Keratinocyte (primary cell): ENCODE data around the gene EBF4. TPM values are rescaled to one million over a fixed set of nuclear protein-coding genes. Genes with fewer than 3 reads are reported as not detected.

Experiments
- DNase-seq: peaks from one replicate; pipeline ENCODE4 v3.0.0-alpha.2; 2011; ENCODE audit warnings: low read depth, missing footprints, low spot score
- FAIRE-seq: peaks from 2 replicates; lab custom pipeline; 2011; peaks lifted over from hg19 to GRCh38; lab: Jason Lieb, UNC
- H2AFZ ChIP-seq: 2 replicates; pipeline ENCODE4 v1.6.0; 2012; ENCODE audit warnings: low read length, control low read depth, inconsistent platforms; ENCODE audit not compliant: control insufficient read depth
- H3K27ac ChIP-seq: 2 replicates; pipeline ENCODE4 v1.5.1; 2011; ENCODE audit warnings: low read length; ENCODE audit not compliant: control insufficient read depth, insufficient read depth
- H3K27me3 ChIP-seq: 3 replicates; pipeline ENCODE4 v1.6.0; 2011; ENCODE audit warnings: low read length; ENCODE audit not compliant: control insufficient read depth, insufficient read depth; ENCODE audit errors: extremely low read depth
- H3K36me3 ChIP-seq, 2 experiments: 2 replicates in 1 of 2; 3 replicates in 1 of 2; pipeline ENCODE4 v1.5.1; 2011; ENCODE audit warnings: low read length in 2 of 2, mild to moderate bottlenecking in 1 of 2; ENCODE audit not compliant: control insufficient read depth in 2 of 2, insufficient read depth in 2 of 2; ENCODE audit errors: extremely low read depth in 1 of 2
- H3K4me1 ChIP-seq: 3 replicates; pipeline ENCODE4 v1.5.1; 2011; ENCODE audit warnings: low read length; ENCODE audit not compliant: control insufficient read depth, insufficient read depth; ENCODE audit errors: extremely low read depth
- H3K4me2 ChIP-seq: 3 replicates; pipeline ENCODE4 v1.6.0; 2011; ENCODE audit warnings: low read depth, low read length; ENCODE audit not compliant: control insufficient read depth, insufficient read depth; ENCODE audit errors: extremely low read depth
- H3K4me3 ChIP-seq, 3 experiments: fragments of 200-600 bp in 1 of 3; sonication (generic) in 1 of 3; 2 replicates in 2 of 3; 3 replicates in 1 of 3; pipeline ENCODE4 v1.5.1; 2011 to 2016; ENCODE audit warnings: low read length in 3 of 3, mild to moderate bottlenecking in 3 of 3, control low read depth in 2 of 3, inconsistent platforms in 1 of 3, low read depth in 1 of 3, mixed read lengths in 1 of 3, mixed run types in 1 of 3, moderate library complexity in 1 of 3; ENCODE audit not compliant: control insufficient read depth in 2 of 3, insufficient read depth in 2 of 3; ENCODE audit errors: extremely low read depth in 1 of 3
- H3K79me2 ChIP-seq: 2 replicates; pipeline ENCODE4 v1.6.0; 2012; ENCODE audit warnings: low read length; ENCODE audit not compliant: control insufficient read depth, insufficient read depth
- H3K9ac ChIP-seq: 3 replicates; pipeline ENCODE4 v1.6.0; 2011; ENCODE audit warnings: low read length; ENCODE audit not compliant: control insufficient read depth, insufficient read depth; ENCODE audit errors: extremely low read depth
- H3K9me1 ChIP-seq: 3 replicates; pipeline ENCODE4 v1.6.0; 2011; ENCODE audit warnings: low read length; ENCODE audit not compliant: control insufficient read depth, insufficient read depth; ENCODE audit errors: extremely low read depth
- H3K9me3 ChIP-seq: 2 replicates; pipeline ENCODE4 v1.5.1; 2012; ENCODE audit warnings: low read depth, low read length; ENCODE audit not compliant: control insufficient read depth
- H4K20me1 ChIP-seq: 3 replicates; pipeline ENCODE4 v1.6.0; 2011; ENCODE audit warnings: low read length; ENCODE audit not compliant: control insufficient read depth, insufficient read depth; ENCODE audit errors: extremely low read depth
- EZH2 ChIP-seq: IDR thresholded peaks from one replicate; pipeline ENCODE4 v1.6.1; 2012; ENCODE audit warnings: inconsistent platforms, mild to moderate bottlenecking, low read length, moderate library complexity
- dilution Hi-C: fragments of 300-500 bp; cut with MboI; formaldehyde crosslinking; loops from one replicate; pipeline ENCODE4 v1.7.0; 2020; ENCODE audit warnings: low sequenced_read_pairs; ENCODE audit not compliant: extremely low pct_ligation_motif_present
- polyA plus RNA-seq, 5 experiments: library from polyadenylated mRNA; depleted of rRNA in 3 of 5; stranded (reverse) in 3 of 5; stranded (forward) in 1 of 5; unstranded in 1 of 5; fragments of >200 nt; gene quantifications; 1 replicate in 1 of 5; 2 replicates in 3 of 5; 3 replicates in 1 of 5; pipeline versions ENCODE4 v1.2.1 to v1.2.3, GENCODE V29; 2011 to 2012; ENCODE audit warnings: missing spikeins in 2 of 5, low read depth in 1 of 5, low replicate concordance in 1 of 5
- TF ChIP-seq, protein P1 (sequence below), 3 experiments: IDR thresholded peaks in 1 of 3; conservative IDR thresholded peaks in 1 of 3; optimal IDR thresholded peaks in 1 of 3; 2 replicates in 2 of 3; 3 replicates in 1 of 3; pipeline versions ENCODE3 to v1.5.1; 2011; ENCODE audit warnings: low read length in 3 of 3, mild to moderate bottlenecking in 3 of 3, moderate library complexity in 2 of 3, control low read depth in 1 of 3, inconsistent platforms in 1 of 3; ENCODE audit not compliant: insufficient read depth in 2 of 3; ENCODE audit errors: extremely low read depth in 1 of 3

EBF4 gene
- polyA plus RNA-seq, 1 donor (not counting 4 experiments of a cell fraction or from before 2014, with no cell fraction given), result not detected

DNA sequence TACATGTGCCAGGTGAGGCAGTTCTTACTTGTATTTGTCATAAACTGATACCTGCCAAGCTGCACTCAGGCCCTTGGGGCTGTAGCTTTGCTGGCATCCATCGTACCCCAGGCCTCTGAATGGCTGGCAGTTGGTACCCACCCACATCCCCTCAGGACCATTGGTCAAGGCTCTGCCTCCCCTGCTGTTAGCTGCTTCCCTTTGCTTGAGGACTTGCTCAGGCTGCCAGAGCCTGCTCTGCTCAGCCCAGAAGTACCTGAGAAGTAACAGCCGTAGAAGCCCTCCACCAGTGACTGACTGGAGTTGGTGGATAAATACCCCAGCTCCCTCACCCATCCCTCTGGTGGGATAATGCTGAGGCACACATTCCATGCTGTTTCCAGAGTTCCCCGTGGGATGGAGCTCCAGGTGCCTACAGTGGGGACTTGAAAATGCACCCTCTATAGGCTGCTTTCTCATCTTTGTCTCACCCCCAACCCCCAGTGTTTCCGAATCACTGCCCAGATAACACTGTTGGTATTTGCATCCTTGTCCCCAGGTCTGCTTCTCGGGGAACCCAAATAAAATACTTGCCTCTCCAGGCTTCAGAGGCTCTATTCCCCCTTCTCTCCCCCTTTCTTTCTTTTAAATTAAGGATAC is 7.3 kb downstream of the EBF4 start:
- FAIRE-seq, result no peak
- TF ChIP-seq EZH2, result no peak
- TF ChIP-seq, protein P1, sequence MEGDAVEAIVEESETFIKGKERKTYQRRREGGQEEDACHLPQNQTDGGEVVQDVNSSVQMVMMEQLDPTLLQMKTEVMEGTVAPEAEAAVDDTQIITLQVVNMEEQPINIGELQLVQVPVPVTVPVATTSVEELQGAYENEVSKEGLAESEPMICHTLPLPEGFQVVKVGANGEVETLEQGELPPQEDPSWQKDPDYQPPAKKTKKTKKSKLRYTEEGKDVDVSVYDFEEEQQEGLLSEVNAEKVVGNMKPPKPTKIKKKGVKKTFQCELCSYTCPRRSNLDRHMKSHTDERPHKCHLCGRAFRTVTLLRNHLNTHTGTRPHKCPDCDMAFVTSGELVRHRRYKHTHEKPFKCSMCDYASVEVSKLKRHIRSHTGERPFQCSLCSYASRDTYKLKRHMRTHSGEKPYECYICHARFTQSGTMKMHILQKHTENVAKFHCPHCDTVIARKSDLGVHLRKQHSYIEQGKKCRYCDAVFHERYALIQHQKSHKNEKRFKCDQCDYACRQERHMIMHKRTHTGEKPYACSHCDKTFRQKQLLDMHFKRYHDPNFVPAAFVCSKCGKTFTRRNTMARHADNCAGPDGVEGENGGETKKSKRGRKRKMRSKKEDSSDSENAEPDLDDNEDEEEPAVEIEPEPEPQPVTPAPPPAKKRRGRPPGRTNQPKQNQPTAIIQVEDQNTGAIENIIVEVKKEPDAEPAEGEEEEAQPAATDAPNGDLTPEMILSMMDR (optimal IDR thresholded peaks at IDR 0.05 in 1 of 3, IDR thresholded peaks at IDR 0.05 in 1 of 3, conservative IDR thresholded peaks at IDR 0.05 in 1 of 3; ENCODE audit: extremely low read depth in 1 of 3, insufficient read depth in 2 of 3, low read length in 3 of 3), result no peak
- dilution Hi-C loops, result no loop called here

DNA sequence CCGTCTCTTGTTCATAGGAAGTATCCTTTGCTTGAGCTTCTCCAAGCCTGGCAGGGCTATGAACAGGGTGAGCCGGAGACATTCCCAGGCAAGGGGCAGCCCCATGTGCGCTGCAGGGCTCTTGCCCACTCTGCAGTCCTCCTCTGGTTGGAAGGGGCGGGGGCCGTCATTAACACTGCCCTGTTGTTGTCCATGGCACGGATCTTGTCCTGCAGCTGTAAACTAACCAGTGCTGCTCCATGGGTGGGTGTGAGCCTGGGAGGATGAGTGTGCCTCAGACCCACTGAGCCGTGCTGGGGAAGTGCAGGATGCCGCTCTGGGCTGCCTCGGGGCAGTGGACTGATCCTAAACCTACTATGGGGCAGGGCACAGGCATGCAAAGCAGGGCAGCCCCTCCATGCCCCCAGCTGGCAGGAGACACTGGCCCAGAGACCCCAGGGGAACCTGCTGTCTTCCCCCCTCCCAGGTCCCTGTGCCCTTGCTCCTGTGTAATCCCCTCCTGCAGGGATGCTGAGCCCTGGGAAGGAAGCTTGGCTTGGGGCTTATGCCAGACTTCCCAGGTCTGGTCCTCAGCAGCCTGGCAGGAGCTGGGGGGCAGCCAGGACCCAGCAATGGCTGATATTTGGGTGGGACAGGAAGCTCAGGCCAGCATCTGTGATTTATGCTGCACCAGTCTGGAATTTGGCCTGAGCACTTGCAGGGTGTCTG is 8.5 kb downstream of the EBF4 start:
- Histone ChIP-seq H3K4me3 (no peak overlapping the region), H3K9me1 (no peaks in the 10 kb centered on the region), H3K4me2 (no peak overlapping the region), H3K36me3 (no peaks in the 10 kb centered on the region), H3K9me3 (no peaks in the 10 kb centered on the region), H3K27me3 (peaks cover 38% of the 10 kb centered on the region), H2AFZ (no peak overlapping the region), H3K27ac (no peak overlapping the region), H3K4me1 (no peaks in the 10 kb centered on the region), H3K9ac (no peak overlapping the region), H3K79me2 (no peaks in the 10 kb centered on the region), H4K20me1 (peaks cover 2% of the 10 kb centered on the region)
- FAIRE-seq (no peak), DNase-seq (no peak)
- TF ChIP-seq, protein P1 (optimal IDR thresholded peaks at IDR 0.05 in 1 of 3, IDR thresholded peaks at IDR 0.05 in 1 of 3, conservative IDR thresholded peaks at IDR 0.05 in 1 of 3; ENCODE audit: extremely low read depth in 1 of 3, insufficient read depth in 2 of 3, low read length in 3 of 3), result no peak
- no peak for TF ChIP-seq EZH2
- dilution Hi-C loops, result no loop called here

More for the DNA sequence above, 7.3 kb downstream of the EBF4 start:
- no peak overlapping the region for H2AFZ ChIP-seq
- H3K27ac ChIP-seq, result no peak overlapping the region
- no peak for DNase-seq
- peaks cover 48% of the 10 kb centered on the region for H3K27me3 ChIP-seq
- H3K4me1 ChIP-seq, result no peaks in the 10 kb centered on the region
- H4K20me1 ChIP-seq, result no peaks in the 10 kb centered on the region
- H3K79me2 ChIP-seq, result no peaks in the 10 kb centered on the region
- no peaks in the 10 kb centered on the region for H3K9me1 ChIP-seq
- H3K9ac ChIP-seq, result no peak overlapping the region
- no peaks in the 10 kb centered on the region for H3K36me3 ChIP-seq
- no peak overlapping the region for H3K4me3 ChIP-seq
- H3K4me2 ChIP-seq, result no peak overlapping the region
- H3K9me3 ChIP-seq, result no peaks in the 10 kb centered on the region
